ENCODE results near the gene LMTK2.

LMTK2 gene

GRCh38 chr7:98250789-98251188, 144.1 kb downstream of the LMTK2 start:
- H3K79me2 ChIP-seq (ENCODE audit: insufficient read depth, low read length) = peaks cover 8% of the 10 kb centered on the region
- H3K9me3 ChIP-seq (ENCODE audit: insufficient read depth, low read length) = no peaks in the 10 kb centered on the region
- peak overlapping the region; percentile 63 for H3K4me3 ChIP-seq (ENCODE audit: insufficient read depth, low read length, poor library complexity, severe bottlenecking)
- H2AFZ ChIP-seq (ENCODE audit: low read depth, low read length, severe bottlenecking) = peak overlapping the region; percentile 82
- TF ChIP-seq CTCF (IDR thresholded peaks at IDR 0.05; ENCODE audit: insufficient read depth, low read length, poor library complexity, severe bottlenecking) (peak; percentile 12), EZH2phosphoT487 (conservative IDR thresholded peaks at IDR 0.05; ENCODE audit: low read length) (no peak)
- H3K27ac ChIP-seq (ENCODE audit: low read depth, low read length) = peak overlapping the region; percentile 55
- H3K36me3 ChIP-seq (ENCODE audit: low read length) = no peaks in the 10 kb centered on the region
- peaks cover 10% of the 10 kb centered on the region for H3F3A ChIP-seq (ENCODE audit: insufficient read depth)
- H3K9me2 ChIP-seq (replicated peaks; ENCODE audit: insufficient read depth, low read length) = no peaks in the 10 kb centered on the region
- no peaks in the 10 kb centered on the region for H4K20me1 ChIP-seq (ENCODE audit: low read depth, low read length)
- H3K4me2 ChIP-seq (ENCODE audit: low read depth, low read length, poor library complexity, severe bottlenecking) = peak overlapping the region; percentile 63
- no peaks in the 10 kb centered on the region for H3K27me3 ChIP-seq (ENCODE audit: low read length)
- H3K9ac ChIP-seq (ENCODE audit: low read length) = peak overlapping the region; percentile 65

DNA sequence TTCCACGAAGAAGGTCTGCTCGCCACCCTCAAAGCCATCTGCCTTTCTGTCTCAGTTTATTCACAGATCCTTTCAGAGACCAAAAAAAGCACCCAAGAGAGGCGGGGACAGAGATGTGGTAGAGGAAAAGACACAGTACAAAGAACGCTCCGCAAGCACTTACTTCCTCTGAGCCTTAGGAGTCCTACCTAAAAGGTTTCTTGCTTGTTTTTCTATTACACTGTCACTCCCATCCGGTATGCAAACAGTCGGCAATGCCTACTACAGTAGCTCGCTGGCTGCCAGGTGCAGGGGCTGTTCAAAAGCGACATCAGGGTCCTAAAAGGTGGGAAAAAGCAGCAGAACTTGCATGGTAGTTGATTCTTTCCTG, 144.6 kb downstream of the LMTK2 start:
- Histone ChIP-seq H3K9me2 (replicated peaks; ENCODE audit: insufficient read depth, low read length) (no peaks in the 10 kb centered on the region), H3F3A (ENCODE audit: insufficient read depth) (peaks cover 10% of the 10 kb centered on the region), H3K27ac (ENCODE audit: low read depth, low read length) (peak overlapping the region; percentile 55), H3K79me2 (ENCODE audit: insufficient read depth, low read length) (peaks cover 8% of the 10 kb centered on the region), H2AFZ (ENCODE audit: low read depth, low read length, severe bottlenecking) (peak overlapping the region; percentile 82), H3K36me3 (ENCODE audit: low read length) (no peaks in the 10 kb centered on the region), H3K4me3 (ENCODE audit: insufficient read depth, low read length, poor library complexity, severe bottlenecking) (peak overlapping the region; percentile 63), H3K9me3 (ENCODE audit: insufficient read depth, low read length) (no peaks in the 10 kb centered on the region), H4K20me1 (ENCODE audit: low read depth, low read length) (no peaks in the 10 kb centered on the region), H3K4me2 (ENCODE audit: low read depth, low read length, poor library complexity, severe bottlenecking) (peak overlapping the region; percentile 63), H3K27me3 (ENCODE audit: low read length) (no peaks in the 10 kb centered on the region), H3K9ac (ENCODE audit: low read length) (peak overlapping the region; percentile 65)
- TF ChIP-seq EZH2phosphoT487 (conservative IDR thresholded peaks at IDR 0.05; ENCODE audit: low read length) = no peak
- TF ChIP-seq CTCF (IDR thresholded peaks at IDR 0.05; ENCODE audit: insufficient read depth, low read length, poor library complexity, severe bottlenecking) = no peak

DNA sequence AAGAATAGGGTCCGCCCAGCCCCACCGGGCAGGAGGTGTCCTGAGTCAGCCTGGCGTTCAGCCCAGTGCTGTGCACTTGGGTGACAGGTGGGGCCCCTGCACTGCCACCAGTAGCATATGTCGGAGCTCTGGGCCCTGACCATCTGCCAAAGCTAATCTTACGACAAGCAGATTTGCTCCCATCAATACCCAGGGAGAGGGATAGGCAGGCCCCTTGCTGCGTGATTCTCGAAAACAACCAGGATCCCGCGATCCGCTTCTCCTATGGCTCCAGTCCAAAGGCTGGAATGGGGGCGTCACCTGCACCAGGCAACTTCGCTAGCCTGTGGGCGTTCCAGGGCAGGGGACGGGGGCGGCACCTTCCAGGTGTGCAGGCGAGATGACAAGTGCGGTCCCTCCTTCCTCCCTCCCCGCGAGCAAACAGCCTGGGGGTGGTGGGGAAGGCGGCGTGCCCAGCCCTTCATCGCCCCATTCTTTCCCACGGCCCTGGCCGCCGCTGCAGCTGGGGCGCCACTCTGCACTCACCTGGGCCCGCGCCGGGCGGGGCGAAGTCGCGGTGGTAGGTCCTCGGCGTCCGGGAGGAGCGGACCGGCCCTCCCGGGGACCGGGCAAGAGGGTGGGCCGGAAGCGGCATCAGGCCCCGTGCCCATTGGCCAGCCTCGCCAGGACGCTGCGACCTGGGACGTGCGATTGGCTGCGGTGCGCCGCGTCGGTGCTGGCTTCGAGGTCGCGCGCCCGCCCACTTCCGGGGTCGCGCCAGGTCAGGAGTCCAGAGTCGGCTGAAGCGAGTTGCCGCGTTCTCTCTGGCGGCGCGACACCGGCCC, 145.2 kb downstream of the LMTK2 start, which contains the start of gene TECPR1:
TECPR1 (minus strand) TSS at position 632 of the 824 bp plus-strand sequence. CDS start 6,086 bp downstream, outside the sequence.
- TF ChIP-seq EZH2phosphoT487 (conservative IDR thresholded peaks at IDR 0.05; ENCODE audit: low read length) = no peak
- TF ChIP-seq CTCF (IDR thresholded peaks at IDR 0.05; ENCODE audit: insufficient read depth, low read length, poor library complexity, severe bottlenecking) = no peak
- Histone ChIP-seq H4K20me1 (ENCODE audit: low read depth, low read length) (no peaks in the 10 kb centered on the region), H3K9me3 (ENCODE audit: insufficient read depth, low read length) (no peaks in the 10 kb centered on the region), H3K36me3 (ENCODE audit: low read length) (no peaks in the 10 kb centered on the region), H3F3A (ENCODE audit: insufficient read depth) (peaks cover 10% of the 10 kb centered on the region), H3K27ac (ENCODE audit: low read depth, low read length) (peak within 1 kb of the TSS; percentile 55), H3K4me2 (ENCODE audit: low read depth, low read length, poor library complexity, severe bottlenecking) (peak within 1 kb of the TSS; percentile 63), H2AFZ (ENCODE audit: low read depth, low read length, severe bottlenecking) (peak within 1 kb of the TSS; percentile 82), H3K9ac (ENCODE audit: low read length) (peak within 1 kb of the TSS; percentile 65), H3K4me3 (ENCODE audit: insufficient read depth, low read length, poor library complexity, severe bottlenecking) (peak within 1 kb of the TSS; percentile 63), H3K27me3 (ENCODE audit: low read length) (no peaks in the 10 kb centered on the region), H3K79me2 (ENCODE audit: insufficient read depth, low read length) (peaks cover 8% of the 10 kb centered on the region), H3K9me2 (replicated peaks; ENCODE audit: insufficient read depth, low read length) (no peaks in the 10 kb centered on the region)

Data from SU-DHL-6 (cell line).